C4-2B (cell line): ENCODE results near the gene OTOG.

ENCODE experiments used
- CTCF ChIP-seq: fragments of 450-650 bp; conservative IDR thresholded peaks from 2 replicates; pipeline ENCODE4 v1.5.1; 2017; ENCODE audit warnings: mild to moderate bottlenecking
- ZFX ChIP-seq: fragments of 450-650 bp; IDR thresholded peaks from 2 replicates; pipeline ENCODE4 v1.6.1; 2017

- TF ChIP-seq CTCF = no peak
- TF ChIP-seq ZFX = no peak
Measured at GRCh38 chr11:17686231-17686980, 139.3 kb downstream of the OTOG start.
